ENCODE measurements around the gene CCS.

The CCS gene

DNA sequence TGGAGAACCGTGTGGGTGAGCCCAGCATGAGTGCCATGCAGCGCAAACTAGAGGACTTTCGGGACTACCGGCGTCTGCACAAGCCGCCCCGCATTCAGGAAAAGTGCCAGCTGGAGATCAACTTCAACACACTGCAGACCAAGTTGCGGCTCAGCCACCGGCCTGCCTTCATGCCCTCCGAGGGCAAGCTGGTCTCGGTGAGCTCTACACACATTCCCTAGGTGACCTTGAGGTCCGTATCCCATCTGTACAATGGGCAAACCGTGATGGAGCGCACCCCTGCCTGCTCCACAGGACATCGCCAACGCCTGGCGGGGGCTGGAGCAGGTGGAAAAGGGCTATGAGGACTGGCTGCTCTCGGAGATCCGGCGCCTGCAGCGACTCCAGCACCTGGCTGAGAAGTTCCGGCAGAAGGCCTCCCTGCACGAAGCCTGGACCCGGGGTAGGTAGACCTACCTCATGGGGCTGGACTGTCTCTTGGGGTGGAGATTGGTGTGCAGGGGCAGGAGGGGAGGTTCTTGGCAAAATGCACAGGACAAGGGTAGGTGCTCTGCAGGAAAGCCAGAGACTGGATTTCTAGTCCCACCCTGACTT is 35.2 kb upstream of the CCS start:
- TF ChIP-seq, protein P1, sequence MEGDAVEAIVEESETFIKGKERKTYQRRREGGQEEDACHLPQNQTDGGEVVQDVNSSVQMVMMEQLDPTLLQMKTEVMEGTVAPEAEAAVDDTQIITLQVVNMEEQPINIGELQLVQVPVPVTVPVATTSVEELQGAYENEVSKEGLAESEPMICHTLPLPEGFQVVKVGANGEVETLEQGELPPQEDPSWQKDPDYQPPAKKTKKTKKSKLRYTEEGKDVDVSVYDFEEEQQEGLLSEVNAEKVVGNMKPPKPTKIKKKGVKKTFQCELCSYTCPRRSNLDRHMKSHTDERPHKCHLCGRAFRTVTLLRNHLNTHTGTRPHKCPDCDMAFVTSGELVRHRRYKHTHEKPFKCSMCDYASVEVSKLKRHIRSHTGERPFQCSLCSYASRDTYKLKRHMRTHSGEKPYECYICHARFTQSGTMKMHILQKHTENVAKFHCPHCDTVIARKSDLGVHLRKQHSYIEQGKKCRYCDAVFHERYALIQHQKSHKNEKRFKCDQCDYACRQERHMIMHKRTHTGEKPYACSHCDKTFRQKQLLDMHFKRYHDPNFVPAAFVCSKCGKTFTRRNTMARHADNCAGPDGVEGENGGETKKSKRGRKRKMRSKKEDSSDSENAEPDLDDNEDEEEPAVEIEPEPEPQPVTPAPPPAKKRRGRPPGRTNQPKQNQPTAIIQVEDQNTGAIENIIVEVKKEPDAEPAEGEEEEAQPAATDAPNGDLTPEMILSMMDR (IDR thresholded peaks at IDR 0.05), result no peak

DNA sequence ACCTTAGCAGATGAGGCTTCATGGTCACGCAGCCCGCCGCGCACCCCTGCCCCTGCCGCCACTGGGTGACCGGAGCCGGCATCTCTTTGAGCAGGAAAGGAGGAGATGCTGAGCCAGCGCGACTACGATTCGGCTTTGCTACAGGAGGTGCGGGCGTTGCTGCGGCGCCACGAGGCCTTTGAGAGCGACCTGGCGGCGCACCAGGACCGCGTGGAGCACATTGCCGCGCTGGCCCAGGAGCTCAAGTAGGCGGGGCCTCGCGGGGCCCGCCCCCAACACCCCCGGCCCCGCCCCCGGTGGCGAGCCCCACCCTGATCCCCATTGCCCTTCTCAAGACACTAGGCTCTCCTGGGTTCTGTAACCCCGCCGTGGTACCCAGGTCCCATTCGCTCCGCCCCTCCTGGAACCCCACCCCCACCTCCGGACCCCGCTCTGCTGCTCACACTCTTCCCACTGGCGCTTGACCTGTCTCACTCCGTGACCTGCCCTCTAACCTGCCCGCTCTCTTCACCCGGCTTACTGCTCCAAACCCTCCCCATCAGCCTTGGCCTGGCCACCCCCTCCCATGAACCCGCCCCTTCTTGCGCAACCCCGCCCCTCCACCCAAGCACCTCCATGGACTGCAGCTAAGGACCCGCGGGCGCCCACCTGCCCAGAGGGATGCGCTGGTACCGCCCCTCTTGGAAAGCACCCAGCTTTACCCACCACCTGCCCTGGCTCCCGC is 33.7 kb upstream of the CCS start:
- TF ChIP-seq, protein P1 (IDR thresholded peaks at IDR 0.05), result no peak

DNA sequence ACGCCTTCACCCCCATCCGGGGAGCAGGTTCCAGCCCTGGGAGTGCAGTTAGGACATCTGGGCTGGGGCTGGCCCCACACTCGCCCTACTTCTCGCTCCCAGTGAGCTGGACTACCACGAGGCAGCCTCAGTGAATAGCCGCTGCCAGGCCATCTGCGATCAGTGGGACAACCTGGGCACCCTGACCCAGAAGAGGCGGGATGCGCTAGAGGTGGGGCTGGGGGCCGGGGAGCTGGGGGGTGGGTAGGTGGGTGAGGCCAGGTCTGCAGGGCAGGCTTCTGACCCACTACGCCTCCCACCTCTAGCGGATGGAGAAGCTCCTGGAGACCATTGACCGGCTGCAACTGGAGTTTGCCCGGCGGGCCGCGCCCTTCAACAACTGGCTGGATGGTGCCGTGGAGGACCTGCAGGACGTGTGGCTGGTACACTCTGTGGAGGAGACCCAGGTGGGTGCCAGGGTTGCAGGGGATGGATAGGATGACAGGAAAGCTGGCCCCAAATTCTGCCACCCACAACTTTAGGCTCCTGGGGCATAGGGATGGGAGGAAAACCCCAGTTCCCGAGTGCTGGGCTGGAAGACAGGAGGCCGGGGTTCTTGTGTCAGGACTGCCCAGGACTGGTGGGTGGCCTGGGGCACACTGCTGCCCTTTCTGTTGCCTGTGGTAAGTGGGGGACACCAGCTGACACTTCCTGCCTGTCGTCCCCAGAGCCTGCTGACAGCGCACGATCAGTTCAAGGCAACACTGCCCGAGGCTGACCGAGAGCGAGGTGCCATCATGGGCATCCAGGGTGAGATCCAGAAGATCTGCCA is 32.9 kb upstream of the CCS start:
- TF ChIP-seq, protein P1 (IDR thresholded peaks at IDR 0.05), result no peak

DNA sequence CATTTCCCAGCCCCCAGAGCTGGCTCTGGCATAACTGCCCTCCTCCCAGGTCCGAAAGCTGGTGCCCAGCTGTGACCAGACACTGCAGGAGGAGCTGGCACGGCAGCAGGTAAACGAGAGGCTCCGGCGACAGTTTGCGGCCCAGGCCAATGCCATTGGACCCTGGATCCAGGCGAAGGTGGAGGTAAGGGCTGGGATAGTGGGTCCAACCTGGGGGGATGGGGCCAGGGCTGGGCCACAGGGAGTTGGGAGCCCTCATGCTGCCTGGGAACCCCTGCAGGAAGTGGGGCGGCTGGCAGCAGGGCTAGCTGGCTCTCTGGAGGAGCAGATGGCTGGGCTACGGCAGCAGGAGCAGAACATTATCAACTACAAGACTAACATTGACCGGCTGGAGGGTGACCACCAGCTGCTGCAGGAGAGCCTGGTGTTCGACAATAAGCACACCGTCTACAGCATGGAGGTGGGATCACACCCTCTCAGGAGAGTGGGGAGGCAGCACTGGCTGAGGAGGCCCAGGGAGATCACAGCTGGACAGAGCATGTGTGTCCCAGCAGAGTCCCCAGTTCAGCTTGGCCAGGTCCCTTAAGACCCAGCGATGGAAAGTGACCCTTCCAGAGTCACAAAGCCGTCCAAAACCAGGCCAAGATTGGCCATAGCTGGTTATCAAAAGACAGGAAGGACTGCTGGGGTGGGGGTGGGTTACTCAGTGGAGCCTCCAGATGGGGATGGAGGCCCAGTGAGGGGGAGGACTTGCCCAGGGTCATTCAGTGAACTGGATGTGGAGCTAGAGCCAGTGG is 31.6 kb upstream of the CCS start:
- TF ChIP-seq, protein P1 (IDR thresholded peaks at IDR 0.05), result no peak

DNA sequence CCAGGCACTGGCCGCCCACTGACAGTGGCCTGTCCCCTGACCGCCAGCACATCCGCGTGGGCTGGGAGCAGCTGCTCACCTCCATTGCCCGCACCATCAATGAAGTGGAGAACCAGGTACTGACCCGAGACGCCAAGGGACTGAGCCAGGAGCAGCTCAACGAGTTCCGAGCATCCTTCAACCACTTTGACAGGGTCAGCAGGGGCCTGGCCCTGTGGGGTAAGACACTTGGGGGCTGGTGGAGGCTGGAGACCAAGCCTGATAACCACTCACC is 31.1 kb upstream of the CCS start:
- TF ChIP-seq, protein P1 (IDR thresholded peaks at IDR 0.05), result no peak

DNA sequence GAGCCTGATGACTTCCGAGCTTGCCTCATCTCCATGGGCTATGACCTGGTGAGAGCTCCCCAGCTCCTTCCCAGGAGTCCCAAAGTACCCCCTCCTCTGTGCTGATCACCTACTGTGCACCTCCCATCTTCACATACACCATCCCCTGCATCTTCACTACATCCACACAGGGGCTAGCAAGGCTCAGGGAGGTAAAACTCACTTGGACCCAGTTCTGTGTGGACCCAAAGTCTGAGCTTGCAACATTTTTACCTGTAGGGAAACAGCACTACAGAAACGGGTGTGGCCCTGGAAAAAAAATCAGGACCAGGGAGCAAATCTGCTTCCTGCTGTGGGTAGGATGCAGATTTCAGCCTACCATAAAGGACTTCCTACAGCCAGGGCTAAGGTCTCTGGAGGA is 30.7 kb upstream of the CCS start:
- TF ChIP-seq, protein P1 (IDR thresholded peaks at IDR 0.05), result no peak

- TF ChIP-seq, protein P1 (IDR thresholded peaks at IDR 0.05), result no peak
These were observed 29.9 kb upstream of the CCS start for GRCh38 chr11:66562907-66563583.

Data from LNCAP (cell line).